Esophagus muscularis mucosa (tissue), 4 donors: ENCODE measurements around the gene TAPT1.

ENCODE experiments used
- CTCF ChIP-seq, 3 experiments: fragments of 200-600 bp in 2 of 3; fragments of 450-650 bp in 1 of 3; sonication (generic) in 2 of 3; IDR thresholded peaks; one replicate each; pipeline ENCODE4 v1.5.1; 2017 to 2019; ENCODE audit warnings: antibody characterized with exemption in 3 of 3, mild to moderate bottlenecking in 2 of 3, moderate library complexity in 1 of 3
- EP300 ChIP-seq: sonication (generic); formaldehyde crosslinking; IDR thresholded peaks from one replicate; pipeline ENCODE4 v1.6.1; 2017; ENCODE audit warnings: antibody characterized with exemption
- POLR2A ChIP-seq: fragments of 450-650 bp; IDR thresholded peaks from one replicate; pipeline ENCODE4 v1.6.1; 2017; ENCODE audit warnings: antibody characterized with exemption, moderate library complexity, mild to moderate bottlenecking, low read depth
- POLR2AphosphoS5 ChIP-seq, 2 donors: sonication (generic); formaldehyde crosslinking; IDR thresholded peaks; one replicate each; pipeline ENCODE4 v1.6.1; 2017; ENCODE audit warnings: antibody characterized with exemption in 2 of 2

DNA sequence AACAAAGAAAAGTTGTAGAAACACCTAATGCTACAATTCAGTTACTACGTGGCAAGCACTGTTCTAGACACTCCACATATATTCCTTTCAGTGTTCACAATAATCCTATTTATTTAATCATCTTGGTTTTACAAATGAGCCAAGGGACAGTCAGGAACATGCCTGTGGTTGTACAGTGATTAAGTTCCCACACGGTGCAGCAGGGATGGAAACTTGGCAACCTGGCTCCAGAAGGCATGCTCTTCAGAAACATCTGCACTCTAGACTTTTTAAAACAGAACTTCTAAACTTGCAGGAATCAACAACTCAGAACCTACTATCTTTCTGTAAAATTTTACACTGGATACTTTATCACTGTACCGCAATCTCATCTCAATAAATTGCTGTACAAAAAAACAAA, 32.1 kb downstream of the TAPT1 start:
- no peak for TF ChIP-seq EP300
- TF ChIP-seq CTCF (IDR thresholded peaks at IDR 0.05) = no peak
- TF ChIP-seq POLR2A = no peak
- no peak for TF ChIP-seq POLR2AphosphoS5 (IDR thresholded peaks at IDR 0.05)
